ENCODE results near the gene SMARCA4.

DNA sequence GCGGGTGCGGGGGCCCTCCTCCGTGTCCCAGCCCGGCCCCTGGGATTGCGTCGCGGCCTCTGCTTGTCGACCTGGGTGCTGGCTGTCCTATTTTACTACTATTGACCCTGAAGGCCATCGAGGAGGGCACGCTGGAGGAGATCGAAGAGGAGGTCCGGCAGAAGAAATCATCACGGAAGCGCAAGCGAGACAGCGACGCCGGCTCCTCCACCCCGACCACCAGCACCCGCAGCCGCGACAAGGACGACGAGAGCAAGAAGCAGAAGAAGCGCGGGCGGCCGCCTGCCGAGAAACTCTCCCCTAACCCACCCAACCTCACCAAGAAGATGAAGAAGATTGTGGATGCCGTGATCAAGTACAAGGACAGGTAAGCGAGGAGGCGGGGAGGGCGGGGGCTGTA is 80.4 kb downstream of the SMARCA4 start:
- TF ChIP-seq, protein P1, sequence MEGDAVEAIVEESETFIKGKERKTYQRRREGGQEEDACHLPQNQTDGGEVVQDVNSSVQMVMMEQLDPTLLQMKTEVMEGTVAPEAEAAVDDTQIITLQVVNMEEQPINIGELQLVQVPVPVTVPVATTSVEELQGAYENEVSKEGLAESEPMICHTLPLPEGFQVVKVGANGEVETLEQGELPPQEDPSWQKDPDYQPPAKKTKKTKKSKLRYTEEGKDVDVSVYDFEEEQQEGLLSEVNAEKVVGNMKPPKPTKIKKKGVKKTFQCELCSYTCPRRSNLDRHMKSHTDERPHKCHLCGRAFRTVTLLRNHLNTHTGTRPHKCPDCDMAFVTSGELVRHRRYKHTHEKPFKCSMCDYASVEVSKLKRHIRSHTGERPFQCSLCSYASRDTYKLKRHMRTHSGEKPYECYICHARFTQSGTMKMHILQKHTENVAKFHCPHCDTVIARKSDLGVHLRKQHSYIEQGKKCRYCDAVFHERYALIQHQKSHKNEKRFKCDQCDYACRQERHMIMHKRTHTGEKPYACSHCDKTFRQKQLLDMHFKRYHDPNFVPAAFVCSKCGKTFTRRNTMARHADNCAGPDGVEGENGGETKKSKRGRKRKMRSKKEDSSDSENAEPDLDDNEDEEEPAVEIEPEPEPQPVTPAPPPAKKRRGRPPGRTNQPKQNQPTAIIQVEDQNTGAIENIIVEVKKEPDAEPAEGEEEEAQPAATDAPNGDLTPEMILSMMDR (IDR thresholded peaks at IDR 0.05): no peak
- no peak for TF ChIP-seq POLR2A (IDR thresholded peaks at IDR 0.05)

All from lower leg skin (tissue), 3 donors.